HepG2 (cell line): ENCODE results near the gene RPS28. TPM values are rescaled to one million over a fixed set of nuclear protein-coding genes. Genes with fewer than 3 reads are reported as not detected.

Experiments used
- DRAP1 ChIP-seq: IDR thresholded peaks from 2 replicates; pipeline ENCODE4 v1.6.1; 2016; ENCODE audit warnings: missing genetic modification reagents, missing compliant biosample characterization
- HIC2 ChIP-seq: sonication (generic); formaldehyde crosslinking; IDR thresholded peaks from 2 replicates; pipeline ENCODE4 v1.9.0; 2022; ENCODE audit warnings: low read depth, missing genetic modification reagents
- HNF4G ChIP-seq, 2 experiments: sonication (generic) in 1 of 2; formaldehyde crosslinking in 1 of 2; IDR thresholded peaks; 2 replicates each; pipeline versions ENCODE4 v1.4.0 to v1.6.1; 2011 to 2020; ENCODE audit warnings: borderline replicate concordance in 2 of 2, low read depth in 2 of 2, mild to moderate bottlenecking in 2 of 2, low read length in 1 of 2, missing genetic modification reagents in 1 of 2, moderate library complexity in 1 of 2
- NFIB ChIP-seq: sonication (generic); formaldehyde crosslinking; IDR thresholded peaks from 2 replicates; pipeline ENCODE4 v1.9.0; 2021; ENCODE audit warnings: missing genetic modification reagents, mild to moderate bottlenecking, borderline replicate concordance
- YEATS4 ChIP-seq: sonication (generic); formaldehyde crosslinking; IDR thresholded peaks from 2 replicates; pipeline ENCODE4 v1.4.0; 2020; ENCODE audit warnings: missing genetic modification reagents, borderline replicate concordance
- ZFP82 ChIP-seq: sonication (generic); formaldehyde crosslinking; IDR thresholded peaks from 2 replicates; pipeline ENCODE4 v1.5.1; 2020; ENCODE audit warnings: mild to moderate bottlenecking, missing genetic modification reagents, borderline replicate concordance
- ZIK1 ChIP-seq: sonication (generic); formaldehyde crosslinking; IDR thresholded peaks from 2 replicates; pipeline ENCODE4 v1.5.0; 2020; ENCODE audit warnings: mild to moderate bottlenecking, low read depth, missing genetic modification reagents, borderline replicate concordance
- ZMYM2 ChIP-seq: sonication (generic); formaldehyde crosslinking; IDR thresholded peaks from 2 replicates; pipeline ENCODE4 v1.8.0; 2022; ENCODE audit warnings: mild to moderate bottlenecking, missing genetic modification reagents
- ZNF121 ChIP-seq: sonication (generic); formaldehyde crosslinking; IDR thresholded peaks from 2 replicates; pipeline ENCODE4 v1.5.0; 2020; ENCODE audit warnings: mild to moderate bottlenecking, missing genetic modification reagents
- ZNF331 ChIP-seq: sonication (generic); formaldehyde crosslinking; IDR thresholded peaks from 2 replicates; pipeline ENCODE4 v1.4.0; 2020; ENCODE audit warnings: missing genetic modification reagents
- ZNF451 ChIP-seq: sonication (generic); formaldehyde crosslinking; IDR thresholded peaks from 2 replicates; pipeline ENCODE4 v1.5.0; 2020; ENCODE audit warnings: mild to moderate bottlenecking, missing genetic modification reagents
- ZNF496 ChIP-seq: sonication (generic); formaldehyde crosslinking; IDR thresholded peaks from 2 replicates; pipeline ENCODE4 v1.8.1; 2023; ENCODE audit warnings: mild to moderate bottlenecking, moderate library complexity, missing genetic modification reagents; ENCODE audit not compliant: insufficient replicate concordance
- ZNF850 ChIP-seq: sonication (generic); formaldehyde crosslinking; conservative IDR thresholded peaks from 2 replicates; pipeline ENCODE4 v1.9.0; 2021; ENCODE audit warnings: mild to moderate bottlenecking, missing genetic modification reagents
- polyA plus RNA-seq, 8 experiments: library from polyadenylated mRNA; depleted of rRNA in 3 of 8; stranded (reverse) in 7 of 8; unstranded in 1 of 8; fragments of >200 nt; fragmentation: Illumina TruSeq in 4 of 8; extraction: Trizol in 4 of 8; gene quantifications; 2 replicates each; pipeline versions ENCODE4 v1.2.1 to v1.2.3, GENCODE V29; 2011 to 2016; ENCODE audit warnings: low read depth in 4 of 8, missing spikeins in 1 of 8, mixed read lengths in 1 of 8; ENCODE audit not compliant: insufficient read depth in 1 of 8
- total RNA-seq, 5 experiments: library from RNA; depleted of rRNA; stranded (reverse); fragments of >200 nt; fragmentation: Illumina TruSeq; extraction: Trizol; gene quantifications; 2 replicates each; pipeline ENCODE4 v1.2.3, GENCODE V29; 2016; ENCODE audit warnings: low read depth in 1 of 5
- TF ChIP-seq, protein P1 (sequence below): sonication (generic); formaldehyde crosslinking; IDR thresholded peaks from 2 replicates; pipeline ENCODE4 v1.5.1; 2020; ENCODE audit warnings: mild to moderate bottlenecking, missing genetic modification reagents, moderate library complexity
- TF ChIP-seq, protein P2 (sequence below): sonication (generic); formaldehyde crosslinking; IDR thresholded peaks from 2 replicates; pipeline ENCODE4 v1.5.1; 2020; ENCODE audit warnings: missing genetic modification reagents, mild to moderate bottlenecking, borderline replicate concordance
- TF ChIP-seq, protein P3 (sequence below): IDR thresholded peaks from 2 replicates; pipeline ENCODE4 v1.6.1; 2012; ENCODE audit warnings: low read length, improper control_type of control experiment

RPS28 gene
- total and polyA plus RNA-seq, 2 of the 13 experiments (the other 11 are each of a cell fraction or from before 2014, with no cell fraction given): 281 to 545 TPM

DNA sequence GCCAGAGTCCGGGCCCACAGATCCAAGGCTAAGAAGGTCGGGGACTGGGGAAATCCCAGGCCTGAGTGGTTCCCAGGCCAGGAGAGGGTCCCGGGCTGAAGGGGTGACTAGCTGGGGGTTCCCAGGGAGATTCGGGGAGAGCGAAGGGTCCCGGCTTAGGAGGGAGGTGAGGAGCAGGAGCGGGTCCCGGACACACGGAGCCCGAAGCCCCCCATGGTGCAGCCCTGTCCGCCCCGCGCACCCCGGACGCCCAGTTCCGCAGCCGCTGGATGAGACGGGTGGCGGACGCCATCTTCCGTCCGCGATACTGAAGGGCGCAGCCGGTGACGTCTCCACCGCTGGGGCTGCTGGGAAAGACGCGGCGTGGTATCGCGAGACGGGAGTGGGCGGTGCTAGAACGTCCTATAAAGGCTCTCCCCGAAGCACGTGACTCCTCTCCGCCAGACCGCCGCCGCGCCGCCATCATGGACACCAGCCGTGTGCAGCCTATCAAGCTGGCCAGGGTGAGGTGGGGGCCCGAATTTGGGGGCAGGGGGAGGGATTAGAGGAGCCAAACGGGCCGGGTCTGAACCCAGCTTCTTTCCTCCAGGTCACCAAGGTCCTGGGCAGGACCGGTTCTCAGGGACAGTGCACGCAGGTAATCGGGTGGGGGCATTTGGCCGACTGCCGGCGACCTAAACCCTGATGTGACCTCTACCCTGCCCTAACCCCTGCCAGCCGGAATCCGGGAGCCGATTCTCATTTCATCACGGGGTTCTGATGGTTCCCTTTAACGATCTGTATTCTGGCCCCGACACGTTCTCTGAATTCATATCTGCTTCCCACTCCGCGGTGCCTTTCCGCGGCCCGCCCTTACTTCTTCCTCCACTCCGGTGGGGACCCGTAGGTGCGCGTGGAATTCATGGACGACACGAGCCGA, at the start of gene RPS28, which contains the start of gene NDUFA7 (continued):
- TF ChIP-seq, protein P1, sequence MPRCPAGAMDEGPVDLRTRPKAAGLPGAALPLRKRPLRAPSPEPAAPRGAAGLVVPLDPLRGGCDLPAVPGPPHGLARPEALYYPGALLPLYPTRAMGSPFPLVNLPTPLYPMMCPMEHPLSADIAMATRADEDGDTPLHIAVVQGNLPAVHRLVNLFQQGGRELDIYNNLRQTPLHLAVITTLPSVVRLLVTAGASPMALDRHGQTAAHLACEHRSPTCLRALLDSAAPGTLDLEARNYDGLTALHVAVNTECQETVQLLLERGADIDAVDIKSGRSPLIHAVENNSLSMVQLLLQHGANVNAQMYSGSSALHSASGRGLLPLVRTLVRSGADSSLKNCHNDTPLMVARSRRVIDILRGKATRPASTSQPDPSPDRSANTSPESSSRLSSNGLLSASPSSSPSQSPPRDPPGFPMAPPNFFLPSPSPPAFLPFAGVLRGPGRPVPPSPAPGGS (CRISPR knock-in tag): peak; percentile 50; the same call in 1 of the 2 replicates
- no peak for TF ChIP-seq ZNF496 (CRISPR knock-in tag)
- TF ChIP-seq ZNF331 (CRISPR knock-in tag): peak; percentile 83
- no peak for TF ChIP-seq HNF4G (IDR thresholded peaks at IDR 0.05; ENCODE audit: borderline replicate concordance, low read depth, low read length)
- no peak for TF ChIP-seq HNF4G (CRISPR knock-in tag; IDR thresholded peaks at IDR 0.05; ENCODE audit: borderline replicate concordance, low read depth)
- no peak for TF ChIP-seq ZNF121 (CRISPR knock-in tag)
- no peak for TF ChIP-seq ZFP82
- no peak for TF ChIP-seq NFIB (CRISPR knock-in tag)
- peak; percentile 56; the same call in 1 of the 2 replicates for TF ChIP-seq ZIK1
- no peak for TF ChIP-seq ZMYM2 (CRISPR knock-in tag)
- TF ChIP-seq DRAP1: peak; percentile 99
- peak; percentile 89 for TF ChIP-seq YEATS4 (CRISPR knock-in tag)
- TF ChIP-seq, protein P2, sequence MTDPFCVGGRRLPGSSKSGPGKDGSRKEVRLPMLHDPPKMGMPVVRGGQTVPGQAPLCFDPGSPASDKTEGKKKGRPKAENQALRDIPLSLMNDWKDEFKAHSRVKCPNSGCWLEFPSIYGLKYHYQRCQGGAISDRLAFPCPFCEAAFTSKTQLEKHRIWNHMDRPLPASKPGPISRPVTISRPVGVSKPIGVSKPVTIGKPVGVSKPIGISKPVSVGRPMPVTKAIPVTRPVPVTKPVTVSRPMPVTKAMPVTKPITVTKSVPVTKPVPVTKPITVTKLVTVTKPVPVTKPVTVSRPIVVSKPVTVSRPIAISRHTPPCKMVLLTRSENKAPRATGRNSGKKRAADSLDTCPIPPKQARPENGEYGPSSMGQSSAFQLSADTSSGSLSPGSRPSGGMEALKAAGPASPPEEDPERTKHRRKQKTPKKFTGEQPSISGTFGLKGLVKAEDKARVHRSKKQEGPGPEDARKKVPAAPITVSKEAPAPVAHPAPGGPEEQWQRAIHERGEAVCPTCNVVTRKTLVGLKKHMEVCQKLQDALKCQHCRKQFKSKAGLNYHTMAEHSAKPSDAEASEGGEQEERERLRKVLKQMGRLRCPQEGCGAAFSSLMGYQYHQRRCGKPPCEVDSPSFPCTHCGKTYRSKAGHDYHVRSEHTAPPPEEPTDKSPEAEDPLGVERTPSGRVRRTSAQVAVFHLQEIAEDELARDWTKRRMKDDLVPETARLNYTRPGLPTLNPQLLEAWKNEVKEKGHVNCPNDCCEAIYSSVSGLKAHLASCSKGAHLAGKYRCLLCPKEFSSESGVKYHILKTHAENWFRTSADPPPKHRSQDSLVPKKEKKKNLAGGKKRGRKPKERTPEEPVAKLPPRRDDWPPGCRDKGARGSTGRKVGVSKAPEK (CRISPR knock-in tag): no peak
- TF ChIP-seq, protein P3, sequence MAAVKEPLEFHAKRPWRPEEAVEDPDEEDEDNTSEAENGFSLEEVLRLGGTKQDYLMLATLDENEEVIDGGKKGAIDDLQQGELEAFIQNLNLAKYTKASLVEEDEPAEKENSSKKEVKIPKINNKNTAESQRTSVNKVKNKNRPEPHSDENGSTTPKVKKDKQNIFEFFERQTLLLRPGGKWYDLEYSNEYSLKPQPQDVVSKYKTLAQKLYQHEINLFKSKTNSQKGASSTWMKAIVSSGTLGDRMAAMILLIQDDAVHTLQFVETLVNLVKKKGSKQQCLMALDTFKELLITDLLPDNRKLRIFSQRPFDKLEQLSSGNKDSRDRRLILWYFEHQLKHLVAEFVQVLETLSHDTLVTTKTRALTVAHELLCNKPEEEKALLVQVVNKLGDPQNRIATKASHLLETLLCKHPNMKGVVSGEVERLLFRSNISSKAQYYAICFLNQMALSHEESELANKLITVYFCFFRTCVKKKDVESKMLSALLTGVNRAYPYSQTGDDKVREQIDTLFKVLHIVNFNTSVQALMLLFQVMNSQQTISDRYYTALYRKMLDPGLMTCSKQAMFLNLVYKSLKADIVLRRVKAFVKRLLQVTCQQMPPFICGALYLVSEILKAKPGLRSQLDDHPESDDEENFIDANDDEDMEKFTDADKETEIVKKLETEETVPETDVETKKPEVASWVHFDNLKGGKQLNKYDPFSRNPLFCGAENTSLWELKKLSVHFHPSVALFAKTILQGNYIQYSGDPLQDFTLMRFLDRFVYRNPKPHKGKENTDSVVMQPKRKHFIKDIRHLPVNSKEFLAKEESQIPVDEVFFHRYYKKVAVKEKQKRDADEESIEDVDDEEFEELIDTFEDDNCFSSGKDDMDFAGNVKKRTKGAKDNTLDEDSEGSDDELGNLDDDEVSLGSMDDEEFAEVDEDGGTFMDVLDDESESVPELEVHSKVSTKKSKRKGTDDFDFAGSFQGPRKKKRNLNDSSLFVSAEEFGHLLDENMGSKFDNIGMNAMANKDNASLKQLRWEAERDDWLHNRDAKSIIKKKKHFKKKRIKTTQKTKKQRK: no peak
- TF ChIP-seq HIC2 (CRISPR knock-in tag): no peak
- TF ChIP-seq ZNF850: peak; percentile 74; the same call in 1 of the 2 replicates
- no peak for TF ChIP-seq ZNF451
